Measurements from ENCODE around the gene CFAP210.

DNA sequence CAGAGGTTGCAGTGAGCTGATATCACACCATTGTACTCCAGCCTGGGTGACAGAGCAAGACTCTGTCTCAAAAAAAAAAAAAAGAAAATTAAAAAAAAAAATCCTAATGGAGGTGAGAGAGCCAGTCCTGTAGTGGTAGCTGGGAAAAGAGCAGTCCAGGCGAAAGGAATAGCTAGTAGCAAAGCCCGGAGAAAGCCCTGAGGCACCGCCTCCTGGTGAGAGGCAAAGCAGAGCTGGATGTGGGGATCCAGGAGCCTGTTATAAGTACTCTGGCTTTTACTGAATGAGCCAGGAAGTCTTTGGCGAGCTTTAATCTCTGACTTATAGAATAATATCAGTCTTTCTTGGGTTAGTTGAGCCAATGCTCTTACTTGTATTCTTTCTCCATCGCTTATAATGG is 32.9 kb upstream of the CFAP210 start:
- TF ChIP-seq, protein P1, sequence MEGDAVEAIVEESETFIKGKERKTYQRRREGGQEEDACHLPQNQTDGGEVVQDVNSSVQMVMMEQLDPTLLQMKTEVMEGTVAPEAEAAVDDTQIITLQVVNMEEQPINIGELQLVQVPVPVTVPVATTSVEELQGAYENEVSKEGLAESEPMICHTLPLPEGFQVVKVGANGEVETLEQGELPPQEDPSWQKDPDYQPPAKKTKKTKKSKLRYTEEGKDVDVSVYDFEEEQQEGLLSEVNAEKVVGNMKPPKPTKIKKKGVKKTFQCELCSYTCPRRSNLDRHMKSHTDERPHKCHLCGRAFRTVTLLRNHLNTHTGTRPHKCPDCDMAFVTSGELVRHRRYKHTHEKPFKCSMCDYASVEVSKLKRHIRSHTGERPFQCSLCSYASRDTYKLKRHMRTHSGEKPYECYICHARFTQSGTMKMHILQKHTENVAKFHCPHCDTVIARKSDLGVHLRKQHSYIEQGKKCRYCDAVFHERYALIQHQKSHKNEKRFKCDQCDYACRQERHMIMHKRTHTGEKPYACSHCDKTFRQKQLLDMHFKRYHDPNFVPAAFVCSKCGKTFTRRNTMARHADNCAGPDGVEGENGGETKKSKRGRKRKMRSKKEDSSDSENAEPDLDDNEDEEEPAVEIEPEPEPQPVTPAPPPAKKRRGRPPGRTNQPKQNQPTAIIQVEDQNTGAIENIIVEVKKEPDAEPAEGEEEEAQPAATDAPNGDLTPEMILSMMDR (conservative IDR thresholded peaks at IDR 0.05 in 1 of 2, IDR thresholded peaks at IDR 0.05 in 1 of 2; ENCODE audit: low read depth in 1 of 2, low read length in 2 of 2): no peak
- no peak for TF ChIP-seq EZH2 (IDR thresholded peaks at IDR 0.05; ENCODE audit: low read length, missing control alignments)

All from fibroblast of lung (primary cell).